Stomach (tissue), 4 donors: Measurements from ENCODE around the gene MYLK2.

Experiments used
- CTCF ChIP-seq, 7 experiments: fragments of 450-650 bp in 4 of 7; fragments of 200-600 bp in 3 of 7; sonication (generic) in 3 of 7; IDR thresholded peaks; one replicate each; pipeline ENCODE4 v1.5.1; 2016 to 2019; ENCODE audit warnings: antibody characterized with exemption in 7 of 7, control low read depth in 2 of 7, mild to moderate bottlenecking in 1 of 7
- EP300 ChIP-seq: sonication (generic); formaldehyde crosslinking; IDR thresholded peaks from one replicate; pipeline ENCODE4 v1.6.1; 2017; ENCODE audit warnings: antibody characterized with exemption
- POLR2A ChIP-seq, 4 donors: fragments of 450-650 bp; IDR thresholded peaks; one replicate each; pipeline ENCODE4 v1.6.1; 2016; ENCODE audit warnings: antibody characterized with exemption in 4 of 4, control low read depth in 2 of 4, mild to moderate bottlenecking in 1 of 4, moderate library complexity in 1 of 4
- POLR2AphosphoS5 ChIP-seq, 3 donors: sonication (generic); formaldehyde crosslinking; IDR thresholded peaks; one replicate each; pipeline ENCODE4 v1.6.1; 2016; ENCODE audit warnings: antibody characterized with exemption in 3 of 3

GRCh38 chr20:31848088-31848999 lies 29.2 kb downstream of the MYLK2 start:
- TF ChIP-seq CTCF (IDR thresholded peaks at IDR 0.05) (no peak), POLR2A (IDR thresholded peaks at IDR 0.05) (no peak), EP300 (no peak), POLR2AphosphoS5 (IDR thresholded peaks at IDR 0.05) (no peak)
